ENCODE data around the gene S1PR4.
A peak's percentile ranks its signal among the peaks of the same experiment; 100 is the strongest.
"Not testable (repeated sequence)": the region's sequence is repeated elsewhere in the genome, so short reads cannot be mapped to it uniquely, and the experiment has no call there.

The S1PR4 gene

GRCh38 chr19:3179739-3180293, 1.2 kb downstream of the S1PR4 start:
- DNase-seq: no peak

DNA sequence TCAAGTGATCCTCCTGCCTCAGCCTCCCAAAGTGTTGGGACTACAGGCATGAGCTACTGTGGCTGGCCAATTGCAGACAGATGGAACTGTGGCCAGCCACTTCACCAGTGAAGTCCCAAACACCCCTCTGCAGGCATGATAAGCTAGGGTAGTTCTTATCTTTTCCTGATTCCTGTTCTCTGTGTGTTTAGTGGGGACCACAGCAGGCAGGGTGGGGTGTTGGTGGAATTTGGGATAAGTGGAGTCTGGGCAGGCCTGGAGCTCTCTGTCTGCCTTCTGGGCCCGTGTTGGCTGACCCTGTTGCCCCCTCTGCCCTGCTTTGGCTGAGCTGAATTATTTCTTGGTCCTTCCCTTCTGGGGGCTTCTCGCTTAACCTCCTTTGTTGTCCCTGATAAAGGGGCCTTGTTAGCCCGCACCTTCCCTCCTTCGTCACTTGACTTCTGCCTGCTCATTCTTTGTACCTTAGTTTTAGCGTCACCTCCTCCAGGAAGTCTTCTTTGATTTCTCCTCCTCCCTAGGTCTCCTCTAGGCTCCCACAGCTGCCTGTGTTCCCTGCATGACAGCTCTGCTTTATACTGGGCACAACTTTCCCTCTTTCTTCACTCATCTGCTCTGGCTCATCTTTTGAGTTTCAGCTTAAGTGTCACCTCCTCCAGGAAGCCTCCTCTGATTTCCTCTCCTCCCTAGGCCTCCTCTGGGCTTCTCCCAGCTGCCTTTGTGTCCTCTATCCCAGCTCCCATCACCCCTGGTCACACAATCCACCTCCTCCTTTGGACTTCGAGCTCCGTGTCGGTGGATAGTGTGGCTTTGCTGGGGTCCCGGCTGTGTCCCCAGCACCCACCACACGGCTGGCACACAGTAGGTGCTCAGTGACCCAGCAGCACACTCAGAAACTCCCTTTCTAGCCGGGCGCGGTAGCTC, 5.4 kb downstream of the S1PR4 start:
- no peak for DNase-seq

DNA sequence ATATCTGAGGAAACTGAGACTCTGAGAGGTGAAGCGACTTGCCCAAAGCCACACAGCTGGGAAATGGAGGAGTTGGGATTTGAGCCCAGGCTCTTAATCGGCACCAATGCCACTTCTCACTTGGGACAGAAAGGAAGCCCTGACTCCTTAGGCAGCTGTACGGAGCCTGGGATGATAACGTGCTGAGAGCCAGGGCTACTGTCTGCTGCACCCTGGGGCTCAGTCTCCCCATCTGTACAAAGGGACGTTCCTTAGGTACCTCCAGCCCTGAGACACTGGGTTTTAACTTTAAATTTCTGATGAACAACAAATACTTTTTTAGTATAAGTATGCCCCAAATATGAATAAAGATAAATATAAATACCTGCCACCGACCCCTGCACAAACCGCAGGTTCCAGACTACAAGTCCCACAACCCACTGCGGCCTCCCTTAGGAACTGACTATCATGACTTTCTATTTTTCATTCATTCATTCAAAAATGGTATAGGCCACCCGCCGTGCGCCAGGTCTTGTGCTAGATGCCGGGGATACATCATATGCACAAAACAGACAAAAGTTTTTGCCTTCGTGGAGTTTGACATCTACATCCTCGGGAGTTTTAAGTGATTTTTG, 6.4 kb downstream of the S1PR4 start:
- no peak for DNase-seq

DNA sequence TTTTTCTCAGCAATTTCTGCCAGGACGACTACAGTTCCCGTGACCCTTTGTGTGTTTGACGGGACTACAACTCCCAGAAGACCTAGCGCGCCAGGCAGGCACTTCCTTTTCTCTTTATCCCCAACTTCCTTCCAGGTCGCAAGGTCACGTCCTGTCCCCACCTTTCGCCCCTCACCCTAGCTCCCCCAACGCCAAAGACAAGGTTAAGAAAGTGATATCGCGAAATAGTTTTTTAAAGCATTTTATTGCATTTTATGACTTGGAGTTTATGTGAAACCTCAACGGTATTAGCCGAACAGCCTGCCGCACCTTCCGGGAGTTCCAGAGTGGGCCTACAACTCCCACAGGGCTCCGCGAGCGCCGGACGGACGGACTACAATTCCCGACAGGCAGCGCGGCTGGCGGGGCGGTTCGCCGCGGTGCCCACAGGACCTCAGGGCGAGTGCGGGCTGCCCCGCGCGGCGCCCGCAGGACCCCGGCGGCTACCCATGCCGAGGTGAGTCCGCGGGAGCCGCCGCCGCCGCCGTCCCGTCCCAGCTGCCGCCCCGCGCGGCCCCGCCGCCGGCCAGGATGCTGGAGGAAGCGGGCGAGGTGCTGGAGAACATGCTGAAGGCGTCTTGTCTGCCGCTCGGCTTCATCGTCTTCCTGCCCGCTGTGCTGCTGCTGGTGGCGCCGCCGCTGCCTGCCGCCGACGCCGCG, 7.0 kb downstream of the S1PR4 start, which contains the start of gene NCLN:
Gene NCLN, plus strand, starts transcription at position 470 of the 699 bp plus-strand sequence. Its CDS starts 101 bp downstream, at position 571.
- peak; percentile 93 to 94 for DNase-seq

- DNase-seq: no peak
Observed at GRCh38 chr19:3186160-3186688, 7.7 kb downstream of the S1PR4 start.

- DNase-seq: no peak
Observed at GRCh38 chr19:3186891-3187661, 8.5 kb downstream of the S1PR4 start.

DNA sequence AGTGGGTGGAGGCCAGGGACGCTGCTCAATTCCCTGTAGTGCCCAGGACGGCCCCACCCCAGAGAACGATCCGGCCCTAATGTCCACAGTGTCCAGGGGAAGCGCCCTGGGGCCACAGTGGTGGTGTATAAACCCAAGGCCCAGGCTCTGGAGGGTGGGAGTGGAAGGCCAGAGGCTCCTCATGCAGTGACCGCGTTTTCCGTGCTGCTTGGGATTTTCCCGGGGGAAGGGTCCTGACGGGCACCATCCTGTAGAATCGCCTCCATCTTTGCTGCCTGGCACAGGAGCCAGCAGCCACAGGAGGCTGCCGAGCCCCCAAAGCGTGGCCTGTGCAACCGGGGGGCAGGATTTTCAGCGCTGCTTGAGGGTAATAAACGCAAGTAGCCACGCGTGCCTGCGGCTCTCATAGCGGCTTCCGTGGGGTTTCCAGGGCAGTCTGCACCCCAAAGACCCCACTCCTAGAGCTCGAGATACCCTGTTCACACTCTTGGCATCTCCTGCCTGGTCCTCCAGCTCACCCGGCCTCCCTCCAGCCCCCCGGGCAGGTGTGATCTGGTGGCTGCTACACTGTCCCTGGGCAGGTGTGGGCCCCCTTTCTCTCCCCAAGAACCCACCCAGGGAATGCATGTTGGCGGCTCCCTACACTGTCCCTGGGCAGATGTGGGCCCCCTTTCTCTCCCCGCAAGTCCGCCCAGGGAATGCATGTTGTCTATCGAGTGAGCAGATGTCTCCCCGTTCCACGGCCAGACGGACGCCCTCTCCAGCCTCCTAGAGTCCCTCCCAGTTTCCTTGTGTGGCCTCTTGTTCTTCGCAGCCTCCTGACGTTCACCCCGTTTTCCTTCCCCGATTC, 9.3 kb downstream of the S1PR4 start:
- no peak for DNase-seq

DNA sequence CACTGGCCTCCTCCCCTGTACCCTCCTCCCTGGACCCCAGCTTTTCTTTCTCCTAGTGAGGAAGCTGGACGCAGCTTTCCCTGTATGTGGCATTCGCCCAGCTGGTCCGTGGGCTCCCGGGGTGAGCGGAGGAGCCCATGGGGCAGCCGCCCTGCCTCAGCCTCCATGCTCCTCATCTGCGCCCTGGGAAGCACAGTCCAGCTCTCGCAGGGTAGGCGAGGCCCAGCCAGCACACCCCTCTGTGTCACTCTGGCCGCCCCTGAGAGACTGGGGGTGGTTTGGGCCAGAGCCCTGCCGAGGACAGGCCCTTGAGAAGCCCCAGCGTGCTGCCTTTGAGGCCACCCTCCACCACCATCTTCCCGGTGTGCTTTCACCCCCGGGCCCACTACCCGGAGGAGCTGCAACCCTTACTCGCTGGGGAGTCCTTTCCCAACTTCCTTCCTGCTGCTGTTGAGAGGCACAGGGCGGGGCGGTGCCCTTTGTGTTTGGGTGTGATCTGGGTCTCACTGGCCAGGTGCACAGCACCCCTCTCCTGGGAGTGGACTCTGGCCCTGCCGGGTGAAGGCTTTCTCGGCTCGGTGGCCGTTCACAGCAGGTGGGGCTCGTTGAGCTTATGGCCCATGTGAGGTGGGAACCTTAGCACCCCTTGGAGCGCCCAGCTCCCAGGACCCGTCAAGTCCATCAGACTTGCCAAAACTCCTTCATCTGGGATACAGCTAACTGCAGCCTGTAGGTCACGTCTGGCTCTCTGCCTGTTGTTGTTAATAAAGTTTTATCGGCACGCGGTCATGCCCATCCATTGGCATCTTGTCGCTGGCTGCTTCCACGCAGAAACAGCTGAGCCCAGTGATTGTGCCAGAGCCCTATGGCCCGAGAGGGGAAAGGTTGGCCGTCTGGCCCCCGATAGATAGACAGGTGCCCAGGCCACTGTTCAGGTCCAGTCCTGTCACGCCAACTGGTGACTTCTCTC, 10.3 kb downstream of the S1PR4 start:
- DNase-seq: no peak

GRCh38 chr19:3189702-3190469, 11.3 kb downstream of the S1PR4 start:
- no peak for DNase-seq

DNA sequence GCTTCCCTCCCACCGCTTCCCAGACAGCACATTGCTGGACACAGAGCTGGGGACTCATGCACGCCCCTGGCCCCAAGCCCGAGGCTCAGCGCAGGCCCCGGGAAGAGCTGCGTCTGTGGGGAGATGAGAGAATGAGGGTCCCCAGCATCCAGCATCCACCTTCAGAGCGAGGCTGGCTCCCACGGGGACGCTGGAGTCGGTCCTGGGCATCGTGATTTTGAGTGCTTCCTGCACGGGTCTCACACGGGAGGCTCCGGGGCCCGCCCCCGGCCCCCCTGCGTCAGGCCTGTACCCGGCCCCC, 11.9 kb downstream of the S1PR4 start:
- DNase-seq: no peak

DNA sequence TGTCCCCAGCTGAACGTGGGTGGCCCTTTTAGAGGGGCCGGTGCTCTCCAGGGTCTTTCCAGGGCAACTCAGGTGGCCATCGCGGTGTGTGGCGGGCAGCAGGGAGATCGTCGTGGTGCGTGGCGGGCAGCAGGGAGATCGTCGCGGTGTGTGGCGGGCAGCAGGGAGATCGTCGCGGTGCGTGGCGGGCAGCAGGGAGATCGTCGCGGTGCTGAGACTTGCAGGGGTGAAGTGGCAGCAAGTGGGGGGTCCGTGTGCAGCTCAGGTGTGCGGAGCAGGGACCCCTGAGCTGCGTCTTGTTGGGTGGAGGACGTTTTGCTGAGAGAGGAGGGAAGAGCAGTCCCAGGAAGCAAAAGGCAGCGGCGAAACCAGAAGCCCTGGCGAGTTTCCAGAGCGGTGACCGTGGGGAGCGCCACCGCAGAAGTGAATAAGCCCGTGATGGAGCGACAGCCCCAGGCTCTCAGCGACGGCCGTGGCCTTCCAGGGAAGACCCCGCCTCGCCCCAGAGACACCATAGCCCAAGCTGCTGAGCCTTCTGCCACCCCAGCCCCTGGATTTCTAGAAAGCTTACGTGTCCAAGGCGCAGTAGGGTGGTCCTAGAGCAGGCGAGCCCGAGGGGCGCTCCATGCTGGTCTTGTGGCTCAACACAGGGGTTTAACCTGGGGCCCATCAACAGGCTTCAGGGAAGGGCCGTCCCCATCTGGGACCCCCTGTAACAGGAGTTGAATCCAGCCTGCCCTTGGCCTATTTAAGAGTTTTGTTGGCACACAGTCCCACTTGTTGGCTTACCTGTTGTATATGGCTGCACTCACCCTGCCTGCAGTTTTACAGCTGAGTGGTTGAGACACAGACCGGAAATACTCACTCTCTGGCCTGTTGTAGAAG, 12.6 kb downstream of the S1PR4 start:
- no peak for DNase-seq

- DNase-seq: not testable (repeated sequence)
Observed at GRCh38 chr19:3191806-3192104, 13.2 kb downstream of the S1PR4 start.

DNA sequence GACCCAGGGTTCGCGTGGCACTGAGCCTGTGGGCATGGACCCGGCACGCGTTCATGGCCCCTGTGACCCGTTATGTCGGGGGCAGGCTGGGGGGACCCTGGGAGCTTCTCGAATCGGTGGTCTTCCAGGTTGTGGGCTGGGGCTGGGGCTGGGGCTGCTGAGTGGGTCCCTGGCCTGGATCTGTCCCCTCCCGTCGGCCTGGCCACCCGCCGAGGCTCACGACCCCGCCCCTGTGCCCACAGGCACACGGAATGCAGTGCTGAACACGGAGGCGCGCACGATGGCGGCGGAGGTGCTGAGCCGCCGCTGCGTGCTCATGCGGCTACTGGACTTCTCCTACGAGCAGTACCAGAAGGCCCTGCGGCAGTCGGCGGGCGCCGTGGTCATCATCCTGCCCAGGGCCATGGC, 13.7 kb downstream of the S1PR4 start:
- DNase-seq: no peak

DNA sequence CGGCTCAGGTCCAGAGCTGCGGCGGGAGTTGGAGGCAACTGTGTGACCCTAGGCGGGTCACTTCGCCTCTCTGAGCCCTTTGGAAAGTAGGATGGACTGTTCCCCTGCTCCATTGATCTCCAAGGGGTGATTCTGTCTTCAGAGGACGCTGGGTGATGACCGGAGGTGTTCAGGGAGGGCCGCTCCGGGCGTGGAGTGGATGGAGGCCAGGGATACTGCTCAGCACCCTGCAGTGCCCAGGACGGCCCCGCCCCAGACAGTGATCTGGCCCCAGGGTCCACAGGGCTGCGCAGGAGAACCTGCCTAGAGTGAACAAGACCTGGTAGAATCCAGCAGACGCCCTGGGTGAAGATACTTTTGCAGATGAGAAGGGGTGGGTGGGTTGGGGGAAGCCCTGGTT, 14.1 kb downstream of the S1PR4 start:
- no peak for DNase-seq

GRCh38 chr19:3193256-3194105, 14.9 kb downstream of the S1PR4 start:
- no peak for DNase-seq

- DNase-seq: no peak
Observed at GRCh38 chr19:3194106-3195087, 15.8 kb downstream of the S1PR4 start.

Measured in CD4-positive, alpha-beta T cell treated with Interleukin-1 beta for 1 hour (primary cell).